GM18505 (cell line): ENCODE measurements around the gene TSSK2.

Source experiments
- ATAC-seq: cut with Tn5 transposase; IDR thresholded peaks from one replicate; pipeline ENCODE4 v1.9.1; 2021; ENCODE audit not compliant: unreplicated experiment
- POLR2A ChIP-seq: IDR thresholded peaks from 4 replicates; pipeline ENCODE4 v1.6.1; 2011; ENCODE audit warnings: borderline replicate concordance; ENCODE audit not compliant: insufficient read depth, insufficient read length; ENCODE audit errors: extremely low read depth

TSSK2 gene

GRCh38 chr22:19137384-19138216 lies 6.5 kb downstream of the TSSK2 start:
- TF ChIP-seq POLR2A: no peak
- no peak for ATAC-seq

GRCh38 chr22:19138217-19139000 lies 7.3 kb downstream of the TSSK2 start:
- no peak for ATAC-seq
- TF ChIP-seq POLR2A: no peak

- no peak for TF ChIP-seq POLR2A
- no peak for ATAC-seq
These were observed 7.9 kb downstream of the TSSK2 start for GRCh38 chr22:19139001-19139356.

DNA sequence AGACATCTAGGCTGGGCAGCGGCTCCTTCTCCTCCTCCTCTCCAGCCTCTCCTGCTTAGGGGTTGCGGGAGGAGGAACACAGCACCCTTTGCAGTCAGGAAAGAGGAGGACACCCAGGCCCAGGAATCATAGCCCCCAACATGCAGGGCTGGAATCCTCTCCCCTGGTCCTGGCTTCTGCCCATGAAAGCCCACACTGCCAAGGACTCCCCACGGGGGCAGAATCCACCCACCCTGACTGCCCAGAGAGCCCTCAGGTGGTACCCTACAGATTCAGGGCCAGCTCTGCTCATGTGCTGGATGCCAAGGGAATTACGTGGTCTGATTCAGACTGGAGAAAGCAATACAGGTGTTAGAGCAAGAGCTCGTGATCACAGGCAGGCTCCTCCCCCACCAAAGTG lies 8.9 kb downstream of the TSSK2 start:
- ATAC-seq: no peak
- no peak for TF ChIP-seq POLR2A

DNA sequence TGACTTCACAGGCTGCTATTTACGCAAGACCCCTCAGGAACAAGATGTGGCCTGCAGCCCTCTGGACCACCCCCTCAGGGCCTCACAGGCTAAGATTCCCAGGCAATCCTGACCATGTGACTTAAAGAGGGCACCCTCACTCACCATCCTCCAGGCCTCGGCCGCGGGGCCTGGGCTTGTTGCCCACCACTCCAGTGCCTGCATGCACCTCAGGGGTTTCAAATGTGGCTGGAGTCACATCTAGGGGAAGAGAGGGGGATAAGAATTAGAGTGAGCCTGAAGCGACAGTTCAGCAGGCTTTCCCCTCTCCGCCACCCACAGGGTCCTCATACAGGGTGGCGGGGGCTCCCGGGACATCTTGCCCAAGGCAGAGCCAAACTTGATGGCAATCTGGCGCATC lies 11.3 kb downstream of the TSSK2 start:
- no peak for ATAC-seq
- no peak for TF ChIP-seq POLR2A

GRCh38 chr22:19143212-19143611 lies 12.1 kb downstream of the TSSK2 start:
- ATAC-seq: no peak
- TF ChIP-seq POLR2A: no peak

GRCh38 chr22:19143967-19144400 lies 12.9 kb downstream of the TSSK2 start:
- ATAC-seq: no peak
- no peak for TF ChIP-seq POLR2A

- no peak for ATAC-seq
- TF ChIP-seq POLR2A: no peak
These were observed 15.3 kb downstream of the TSSK2 start for GRCh38 chr22:19146215-19146968.

- no peak for ATAC-seq
- no peak for TF ChIP-seq POLR2A
These were observed 16.2 kb downstream of the TSSK2 start for GRCh38 chr22:19147195-19147780.

GRCh38 chr22:19148417-19149046 lies 17.4 kb downstream of the TSSK2 start:
- no peak for ATAC-seq
- TF ChIP-seq POLR2A: no peak

DNA sequence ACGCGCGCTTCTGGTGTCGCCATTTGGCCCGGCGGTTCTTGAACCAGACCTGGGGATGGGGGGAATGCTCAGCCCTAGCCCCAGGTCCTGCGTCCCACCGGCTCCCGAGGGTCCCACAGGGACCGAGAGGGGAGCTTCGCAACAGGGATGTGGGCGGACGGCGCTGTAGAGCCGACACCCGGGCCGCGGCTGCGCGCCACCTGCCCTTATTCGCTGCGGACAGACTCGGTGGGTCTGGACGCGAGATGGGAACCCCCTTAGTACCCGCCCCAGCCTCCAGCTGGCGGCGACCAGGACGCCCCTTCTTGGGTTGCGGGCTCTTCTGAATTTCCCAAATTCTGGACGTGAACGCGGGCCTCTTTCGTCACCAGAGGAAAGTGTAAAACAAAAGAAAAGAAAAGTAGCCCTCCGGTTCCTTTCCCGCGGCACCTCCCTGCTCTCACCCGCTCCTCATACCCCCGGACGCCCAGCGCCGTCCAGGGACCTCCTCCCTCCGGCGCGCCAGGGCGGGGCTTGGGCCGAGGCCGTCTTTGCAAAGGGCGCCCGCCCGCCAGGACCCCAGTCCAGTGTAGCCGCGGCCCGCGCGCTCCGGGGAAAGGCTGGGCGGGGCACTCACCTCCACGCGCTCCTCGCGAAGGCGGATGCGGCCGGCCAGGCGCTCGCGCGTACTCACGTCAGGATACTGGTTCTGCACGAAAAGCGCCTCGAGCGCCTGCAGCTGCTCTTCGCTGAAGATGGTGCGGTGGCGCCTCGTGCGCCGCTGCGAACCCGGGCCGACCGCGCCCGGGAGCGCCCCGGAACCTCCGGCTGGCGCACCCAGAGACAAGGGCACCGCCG lies 18.2 kb downstream of the TSSK2 start:
- no peak for TF ChIP-seq POLR2A
- ATAC-seq: no peak

DNA sequence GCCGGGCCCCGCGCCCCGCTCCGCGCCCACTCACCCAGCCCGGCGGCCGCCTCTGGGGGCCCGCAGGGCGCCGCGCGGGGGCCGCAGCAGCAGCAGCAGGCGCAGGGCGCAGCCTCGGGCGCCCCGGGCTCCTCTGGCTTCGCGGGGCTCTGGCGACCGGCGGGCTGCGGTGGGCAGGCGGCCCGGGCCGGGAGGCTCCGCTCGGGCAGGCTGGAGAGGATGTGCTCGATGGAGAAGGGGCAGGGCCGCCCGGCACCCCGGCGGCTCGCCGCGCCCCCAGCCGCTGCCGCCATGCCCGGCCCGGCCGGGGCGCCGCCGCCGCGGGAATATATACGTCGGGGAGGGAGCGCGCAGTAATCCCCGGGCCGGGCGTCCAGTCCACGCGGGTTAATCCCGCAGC lies 18.9 kb downstream of the TSSK2 start, which contains the start of gene GSC2:
GSC2 (minus strand) TSS at position 302 of the 400 bp plus-strand sequence; CDS start at position 293, 9 bp downstream.
- no peak for ATAC-seq
- TF ChIP-seq POLR2A: no peak
